ENCODE data around the gene RDM1. TPM values are rescaled to one million over a fixed set of nuclear protein-coding genes. Genes with fewer than 3 reads are reported as not detected.
A peak's percentile ranks its signal among the peaks of the same experiment; 100 is the strongest.

The RDM1 gene
- total and polyA plus RNA-seq, 10 donors = 0.48 to 2.3 (median 0.52) TPM; not detected in 5

- H3K4me1 ChIP-seq = peaks cover 6 to 30% (median 16%) of the 10 kb centered on the region in 6 donors
- H3K9me3 ChIP-seq = no peaks in the 10 kb centered on the region
- H3K4me3 ChIP-seq = no peak overlapping the region
- intact Hi-C loops (cut with DNase I; ENCODE audit: low total_unique reads) = loop anchor here (5.0 to 10.0 kb wide), 2 partner anchors 178 to 515 kb away; partner anchors contain the start of gene ZNHIT3
- H3K36me3 ChIP-seq = no peaks in the 10 kb centered on the region
- 40 to 48% (median 40%) methylated on average over 8 of the region's 8 CpGs for WGBS, 5 donors
- DNase-seq = peak; percentile 84
- H3K27me3 ChIP-seq (replicated peaks in 1 of 7) = peaks cover 0 to 7% (median 0%) of the 10 kb centered on the region in 7 donors
- no peak overlapping the region for H3K27ac ChIP-seq
- TF ChIP-seq POLR2A (IDR thresholded peaks at IDR 0.05) (no peak), CTCF (IDR thresholded peaks at IDR 0.05 in 8 of 11, conservative IDR thresholded peaks at IDR 0.05 in 3 of 11) (peak; percentile 73 to 93 (median 86)), POLR2AphosphoS5 (IDR thresholded peaks at IDR 0.05) (no peak)
Measured at GRCh38 chr17:35969558-35970380, 39.2 kb upstream of the RDM1 start.

- WGBS, 5 donors = 77 to 88% (median 82%) methylated on average over 10 of the region's 10 CpGs
- no peak for TF ChIP-seq POLR2AphosphoS5 (IDR thresholded peaks at IDR 0.05)
- TF ChIP-seq POLR2A (IDR thresholded peaks at IDR 0.05) = no peak
- TF ChIP-seq CTCF (IDR thresholded peaks at IDR 0.05 in 8 of 11, conservative IDR thresholded peaks at IDR 0.05 in 3 of 11) = no peak
- intact Hi-C loops (cut with DNase I; ENCODE audit: low total_unique reads) = no loop called here
- Histone ChIP-seq H3K36me3 (no peaks in the 10 kb centered on the region), H3K27ac (no peak overlapping the region), H3K4me3 (no peak overlapping the region), H3K4me1 (peaks cover 6 to 28% (median 12%) of the 10 kb centered on the region in 6 donors), H3K9me3 (no peaks in the 10 kb centered on the region), H3K27me3 (replicated peaks in 1 of 7) (peaks cover 0 to 7% (median 0%) of the 10 kb centered on the region in 7 donors)
- no peak for DNase-seq
Measured at GRCh38 chr17:35968520-35969054, 38.0 kb upstream of the RDM1 start.

DNA sequence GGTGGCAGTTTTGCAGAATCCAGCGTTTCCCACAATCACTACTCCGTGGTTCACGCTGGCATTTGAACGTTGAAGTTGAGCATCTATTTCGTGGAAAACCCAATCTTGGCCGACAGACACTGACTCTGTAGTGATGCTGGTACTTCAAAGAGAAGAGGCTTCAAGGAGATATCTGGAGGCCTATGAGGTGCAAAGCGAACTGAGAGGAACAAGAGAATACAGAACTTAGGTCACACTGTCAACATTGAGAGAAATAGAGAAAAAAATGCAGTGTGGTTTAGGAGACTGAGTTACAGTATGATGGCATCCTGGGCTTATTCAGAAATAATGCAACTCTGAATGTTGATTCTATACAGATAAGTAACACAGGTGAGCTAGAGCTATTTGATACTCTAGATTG lies 34.7 kb upstream of the RDM1 start:
- Histone ChIP-seq H3K9me3 (no peaks in the 10 kb centered on the region), H3K4me1 (peaks cover 0 to 8% (median 5%) of the 10 kb centered on the region in 6 donors), H3K4me3 (no peak overlapping the region), H3K36me3 (no peaks in the 10 kb centered on the region), H3K27ac (no peak overlapping the region), H3K27me3 (replicated peaks in 1 of 7) (peaks cover 0 to 17% (median 0%) of the 10 kb centered on the region in 7 donors)
- no peak for DNase-seq
- 84 to 95% (median 92%) methylated on average over 7 of the region's 7 CpGs for WGBS, 5 donors
- intact Hi-C loops (cut with DNase I; ENCODE audit: low total_unique reads) = no loop called here
- TF ChIP-seq POLR2AphosphoS5 (IDR thresholded peaks at IDR 0.05) = no peak
- TF ChIP-seq POLR2A (IDR thresholded peaks at IDR 0.05) = no peak
- no peak for TF ChIP-seq CTCF (IDR thresholded peaks at IDR 0.05 in 8 of 11, conservative IDR thresholded peaks at IDR 0.05 in 3 of 11)

GRCh38 chr17:35963663-35964062 lies 33.1 kb upstream of the RDM1 start:
- no peak for TF ChIP-seq POLR2AphosphoS5 (IDR thresholded peaks at IDR 0.05)
- no peak for TF ChIP-seq CTCF (IDR thresholded peaks at IDR 0.05 in 8 of 11, conservative IDR thresholded peaks at IDR 0.05 in 3 of 11)
- TF ChIP-seq POLR2A (IDR thresholded peaks at IDR 0.05) = no peak
- WGBS, 5 donors = 76 to 83% (median 81%) methylated on average over 6 of the region's 6 CpGs
- no peaks in the 10 kb centered on the region for H3K4me1 ChIP-seq
- intact Hi-C loops (cut with DNase I; ENCODE audit: low total_unique reads) = no loop called here
- H3K27ac ChIP-seq = no peak overlapping the region
- H3K9me3 ChIP-seq = no peaks in the 10 kb centered on the region
- no peak for DNase-seq
- H3K27me3 ChIP-seq (replicated peaks in 1 of 7) = peaks cover 0 to 13% (median 0%) of the 10 kb centered on the region in 7 donors
- H3K4me3 ChIP-seq = no peak overlapping the region
- no peaks in the 10 kb centered on the region for H3K36me3 ChIP-seq
